ENCODE data around the gene UBC.
"Not testable (repeated sequence)": the region's sequence is repeated elsewhere in the genome, so short reads cannot be mapped to it uniquely, and the experiment has no call there.

Gene UBC

GRCh38 chr12:124887766-124888165 is 26.7 kb downstream of the UBC start:
- in situ Hi-C loops (cut with MboI; ENCODE audit: low sequenced_read_pairs), result not testable (repeated sequence)

GRCh38 chr12:124884587-124885438 is 29.6 kb downstream of the UBC start:
- in situ Hi-C loops (cut with MboI; ENCODE audit: low sequenced_read_pairs), result no loop called here

- in situ Hi-C loops (cut with MboI; ENCODE audit: low sequenced_read_pairs), result no loop called here
These were observed 31.0 kb downstream of the UBC start for GRCh38 chr12:124883263-124884130.

GRCh38 chr12:124881123-124881522 is 33.3 kb downstream of the UBC start:
- in situ Hi-C loops (cut with MboI; ENCODE audit: low sequenced_read_pairs), result no loop called here

GRCh38 chr12:124880335-124880734 is 34.1 kb downstream of the UBC start:
- in situ Hi-C loops (cut with MboI; ENCODE audit: low sequenced_read_pairs), result not testable (repeated sequence)

GRCh38 chr12:124878795-124879516 is 35.5 kb downstream of the UBC start:
- in situ Hi-C loops (cut with MboI; ENCODE audit: low sequenced_read_pairs), result no loop called here

GRCh38 chr12:124877423-124877822 is 37.0 kb downstream of the UBC start:
- in situ Hi-C loops (cut with MboI; ENCODE audit: low sequenced_read_pairs), result no loop called here

GRCh38 chr12:124876171-124876570 is 38.3 kb downstream of the UBC start:
- in situ Hi-C loops (cut with MboI; ENCODE audit: low sequenced_read_pairs), result no loop called here

GRCh38 chr12:124875803-124876132 is 38.7 kb downstream of the UBC start:
- in situ Hi-C loops (cut with MboI; ENCODE audit: low sequenced_read_pairs), result no loop called here

- in situ Hi-C loops (cut with MboI; ENCODE audit: low sequenced_read_pairs), result no loop called here
These were observed 39.3 kb downstream of the UBC start for GRCh38 chr12:124874988-124875802.

- in situ Hi-C loops (cut with MboI; ENCODE audit: low sequenced_read_pairs), result no loop called here
These were observed 40.3 kb downstream of the UBC start for GRCh38 chr12:124874188-124874587.

- in situ Hi-C loops (cut with MboI; ENCODE audit: low sequenced_read_pairs), result no loop called here
These were observed 42.3 kb downstream of the UBC start for GRCh38 chr12:124872068-124872719.

GRCh38 chr12:124871297-124871696 is 43.2 kb downstream of the UBC start:
- in situ Hi-C loops (cut with MboI; ENCODE audit: low sequenced_read_pairs), result no loop called here

- in situ Hi-C loops (cut with MboI; ENCODE audit: low sequenced_read_pairs), result no loop called here
These were observed 43.9 kb downstream of the UBC start for GRCh38 chr12:124870515-124870914.

- in situ Hi-C loops (cut with MboI; ENCODE audit: low sequenced_read_pairs), result no loop called here
These were observed 45.3 kb downstream of the UBC start for GRCh38 chr12:124869059-124869665.

- in situ Hi-C loops (cut with MboI; ENCODE audit: low sequenced_read_pairs), result no loop called here
These were observed 46.0 kb downstream of the UBC start for GRCh38 chr12:124868252-124869058.

GRCh38 chr12:124867401-124867930 is 47.0 kb downstream of the UBC start:
- in situ Hi-C loops (cut with MboI; ENCODE audit: low sequenced_read_pairs), result no loop called here

GRCh38 chr12:124866883-124867400 is 47.5 kb downstream of the UBC start:
- in situ Hi-C loops (cut with MboI; ENCODE audit: low sequenced_read_pairs), result no loop called here
